K562 (cell line): ENCODE data around the gene CBX3. TPM values are rescaled to one million over a fixed set of nuclear protein-coding genes. Genes with fewer than 3 reads are reported as not detected.

Source experiments
- CHD4 ChIP-seq: fragments of 200-600 bp; sonication (generic); IDR thresholded peaks from 3 replicates; pipeline ENCODE4 v1.6.1; 2012; ENCODE audit warnings: low read depth, mild to moderate bottlenecking, mixed read lengths, low read length, inconsistent platforms; ENCODE audit not compliant: insufficient read depth, insufficient replicate concordance, poor library complexity, severe bottlenecking
- ETV1 ChIP-seq: fragments of 450-650 bp; conservative IDR thresholded peaks from 2 replicates; pipeline ENCODE4 v1.6.1; 2016; ENCODE audit warnings: missing genetic modification characterization, control low read depth, low read depth, missing compliant biosample characterization
- EZH2 ChIP-seq: IDR thresholded peaks from 2 replicates; pipeline ENCODE4 v1.6.1; 2012; ENCODE audit warnings: low read depth, mild to moderate bottlenecking, inconsistent platforms, low read length, borderline replicate concordance
- FOXJ2 ChIP-seq: fragments of 200-800 bp; sonication (Bioruptor generic); IDR thresholded peaks from 2 replicates; pipeline ENCODE4 v1.6.1; 2016; ENCODE audit warnings: missing genetic modification characterization, missing compliant biosample characterization
- L3MBTL2 ChIP-seq: fragments of 450-650 bp; IDR thresholded peaks from 2 replicates; pipeline ENCODE4 v1.6.1; 2016; ENCODE audit warnings: mild to moderate bottlenecking, moderate library complexity
- MAFF ChIP-seq: IDR thresholded peaks from 2 replicates; pipeline ENCODE4 v1.6.1; 2012; ENCODE audit warnings: low read length, improper control_type of control experiment
- NFIX ChIP-seq: fragments of 250-450 bp; sonication (Bioruptor Pico); IDR thresholded peaks from 2 replicates; pipeline ENCODE4 v1.4.0; 2020; ENCODE audit warnings: low read depth, mild to moderate bottlenecking, moderate library complexity
- NR4A1 ChIP-seq, 2 experiments: fragments of 250-450 bp in 1 of 2; fragments of 450-650 bp in 1 of 2; sonication (Bioruptor Pico) in 1 of 2; IDR thresholded peaks; 2 replicates each; pipeline versions ENCODE4 v1.4.0 to v1.6.1; 2016 to 2020; ENCODE audit warnings: mild to moderate bottlenecking in 2 of 2, missing compliant biosample characterization in 1 of 2, missing genetic modification characterization in 1 of 2, moderate library complexity in 1 of 2
- RBM14 ChIP-seq: fragments of 200-400 bp; formaldehyde crosslinking; IDR thresholded peaks from 2 replicates; pipeline ENCODE4 v1.6.1; 2018; ENCODE audit warnings: low read depth, mild to moderate bottlenecking, low read length, moderate library complexity, borderline replicate concordance; ENCODE audit not compliant: insufficient read depth
- REST ChIP-seq, 2 experiments: fragments of 450-650 bp; formaldehyde crosslinking in 1 of 2; IDR thresholded peaks; 2 replicates each; pipeline versions ENCODE4 v1.4.0 to v1.6.1; 2014 to 2020; ENCODE audit warnings: mild to moderate bottlenecking in 2 of 2, borderline replicate concordance in 1 of 2, low read depth in 1 of 2
- SAFB ChIP-seq: fragments of 200-400 bp; formaldehyde crosslinking; IDR thresholded peaks from 2 replicates; pipeline ENCODE4 v1.6.1; 2017; ENCODE audit warnings: low read depth, low read length, borderline replicate concordance
- TCF7L2 ChIP-seq: fragments of 150-350 bp; IDR thresholded peaks from 2 replicates; pipeline ENCODE4 v1.6.1; 2016; ENCODE audit warnings: low read depth, mild to moderate bottlenecking, low read length, moderate library complexity
- THRAP3 ChIP-seq: fragments of 450-650 bp; IDR thresholded peaks from 2 replicates; pipeline ENCODE4 v1.6.1; 2016; ENCODE audit warnings: mild to moderate bottlenecking, inconsistent platforms, borderline replicate concordance
- ZBTB7A ChIP-seq: IDR thresholded peaks from 2 replicates; pipeline ENCODE4 v1.6.1; 2011; ENCODE audit warnings: low read depth, mild to moderate bottlenecking, low read length, moderate library complexity, borderline replicate concordance; ENCODE audit not compliant: control insufficient read depth
- ZFP30 ChIP-seq: fragments of 250-450 bp; sonication (Bioruptor Pico); IDR thresholded peaks from 2 replicates; pipeline ENCODE4 v1.8.0; 2022; ENCODE audit warnings: moderate library complexity, mild to moderate bottlenecking, inconsistent platforms, borderline replicate concordance
- ZFP36 ChIP-seq: fragments of 150-350 bp; IDR thresholded peaks from 2 replicates; pipeline ENCODE4 v1.6.1; 2018; ENCODE audit warnings: low read length, low read depth; ENCODE audit not compliant: partially characterized antibody
- ZNF197 ChIP-seq: fragments of 200-800 bp; sonication (Bioruptor generic); IDR thresholded peaks from 2 replicates; pipeline ENCODE4 v1.6.1; 2016; ENCODE audit warnings: low read depth, missing genetic modification characterization, missing compliant biosample characterization
- ZNF253 ChIP-seq: fragments of 250-450 bp; sonication (Bioruptor Pico); conservative IDR thresholded peaks from 2 replicates; pipeline ENCODE4 v1.6.1; 2021; ENCODE audit warnings: mild to moderate bottlenecking
- ZNF561 ChIP-seq: fragments of 450-650 bp; formaldehyde crosslinking; conservative IDR thresholded peaks from 2 replicates; pipeline ENCODE4 v1.4.0; 2020; ENCODE audit warnings: mild to moderate bottlenecking, moderate library complexity
- ZNF77 ChIP-seq: fragments of 250-450 bp; sonication (Bioruptor Pico); IDR thresholded peaks from 2 replicates; pipeline ENCODE4 v1.5.0; 2020
- polyA plus RNA-seq, 8 experiments: library from polyadenylated mRNA; depleted of rRNA in 4 of 8; stranded (reverse) in 5 of 8; unstranded in 3 of 8; fragments of >200 nt; fragmentation: Nextera tagmentation in 2 of 8; fragmentation: Illumina TruSeq in 1 of 8; extraction: Ambion mirVana in 2 of 8; extraction: Trizol in 1 of 8; gene quantifications; 2 replicates each; pipeline versions ENCODE4 v1.2.1 to v1.2.3, GENCODE V29; 2011 to 2014; ENCODE audit warnings: inconsistent platforms in 1 of 8, missing spikeins in 1 of 8
- total RNA-seq, 7 experiments: library from RNA; depleted of rRNA in 6 of 7; stranded (reverse); fragments of >200 nt in 6 of 7; fragmentation: Illumina TruSeq in 2 of 7; extraction: Trizol in 2 of 7; gene quantifications; 2 replicates each; pipeline versions ENCODE4 v1.2.1 to v1.2.3, GENCODE V29; 2011 to 2021; ENCODE audit warnings: low replicate concordance in 1 of 7

CBX3 gene
- total and polyA plus RNA-seq, 9 of the 15 experiments (the other 6 are each of a cell fraction or from before 2014, with no cell fraction given), result 198 to 413 (median 328) TPM

GRCh38 chr7:26201247-26202018 is at the start of gene CBX3 (continued):
- TF ChIP-seq RBM14, result no peak
- no peak for TF ChIP-seq CHD4
- peak; percentile 63 for TF ChIP-seq ETV1 (tag)
- TF ChIP-seq ZFP30, result no peak
- no peak for TF ChIP-seq NFIX (CRISPR knock-in tag)
- TF ChIP-seq ZNF77 (CRISPR knock-in tag), result no peak
- no peak for TF ChIP-seq FOXJ2
- TF ChIP-seq SAFB, result peak; percentile 18; the same call in 1 of the 2 replicates
- no peak for TF ChIP-seq ZNF253
- no peak for TF ChIP-seq NR4A1 (CRISPR knock-in tag; IDR thresholded peaks at IDR 0.05)
- TF ChIP-seq NR4A1 (tag; IDR thresholded peaks at IDR 0.05), result no peak
- TF ChIP-seq ZBTB7A, result peak; percentile 98
- TF ChIP-seq L3MBTL2, result peak; percentile 51
- no peak for TF ChIP-seq THRAP3
- TF ChIP-seq TCF7L2, result no peak
- TF ChIP-seq MAFF, result no peak
- TF ChIP-seq EZH2, result no peak
- peak; percentile 88; the same call in 1 of the 2 replicates for TF ChIP-seq ZNF197 (CRISPR knock-in tag)
- TF ChIP-seq ZFP36, result no peak
- TF ChIP-seq ZNF561, result no peak
- TF ChIP-seq REST (IDR thresholded peaks at IDR 0.05; ENCODE audit: borderline replicate concordance), result no peak
- no peak for TF ChIP-seq REST (CRISPR knock-in tag; IDR thresholded peaks at IDR 0.05; ENCODE audit: low read depth)
